ENCODE measurements around the gene CFAP74.

The CFAP74 gene

GRCh38 chr1:2044510-2045319 lies 41.1 kb upstream of the CFAP74 start:
- Histone ChIP-seq H3K36me3 (ENCODE audit: insufficient read depth, low read length) (no peaks in the 10 kb centered on the region), H3K4me3 (ENCODE audit: low read depth in 1 of 2, low read length in 2 of 2) (no peak overlapping the region), H3K9me3 (ENCODE audit: insufficient read depth, low read length, severe bottlenecking) (no peaks in the 10 kb centered on the region), H3K4me1 (ENCODE audit: insufficient read depth, low read length) (no peaks in the 10 kb centered on the region), H3K9ac (ENCODE audit: low read depth, low read length) (no peak overlapping the region), H2AFZ (ENCODE audit: low read depth, low read length) (no peak overlapping the region), H3K27me3 (ENCODE audit: insufficient read depth, low read length, poor library complexity) (peaks cover 8% of the 10 kb centered on the region), H3K4me2 (ENCODE audit: insufficient read depth, low read length) (no peak overlapping the region; the same call in 1 of the 2 replicates), H3K79me2 (ENCODE audit: insufficient read depth, low read length) (no peaks in the 10 kb centered on the region), H4K20me1 (ENCODE audit: insufficient read depth, low read length) (no peaks in the 10 kb centered on the region), H3K27ac (ENCODE audit: low read length) (no peak overlapping the region)
- ATAC-seq (ENCODE audit: insufficient read depth, low read depth): peak; percentile 86
- DNase-seq: peak; percentile 65
- TF ChIP-seq EZH2 (IDR thresholded peaks at IDR 0.05; ENCODE audit: borderline replicate concordance, low read depth, low read length, severe bottlenecking): no peak
- TF ChIP-seq, protein P1, sequence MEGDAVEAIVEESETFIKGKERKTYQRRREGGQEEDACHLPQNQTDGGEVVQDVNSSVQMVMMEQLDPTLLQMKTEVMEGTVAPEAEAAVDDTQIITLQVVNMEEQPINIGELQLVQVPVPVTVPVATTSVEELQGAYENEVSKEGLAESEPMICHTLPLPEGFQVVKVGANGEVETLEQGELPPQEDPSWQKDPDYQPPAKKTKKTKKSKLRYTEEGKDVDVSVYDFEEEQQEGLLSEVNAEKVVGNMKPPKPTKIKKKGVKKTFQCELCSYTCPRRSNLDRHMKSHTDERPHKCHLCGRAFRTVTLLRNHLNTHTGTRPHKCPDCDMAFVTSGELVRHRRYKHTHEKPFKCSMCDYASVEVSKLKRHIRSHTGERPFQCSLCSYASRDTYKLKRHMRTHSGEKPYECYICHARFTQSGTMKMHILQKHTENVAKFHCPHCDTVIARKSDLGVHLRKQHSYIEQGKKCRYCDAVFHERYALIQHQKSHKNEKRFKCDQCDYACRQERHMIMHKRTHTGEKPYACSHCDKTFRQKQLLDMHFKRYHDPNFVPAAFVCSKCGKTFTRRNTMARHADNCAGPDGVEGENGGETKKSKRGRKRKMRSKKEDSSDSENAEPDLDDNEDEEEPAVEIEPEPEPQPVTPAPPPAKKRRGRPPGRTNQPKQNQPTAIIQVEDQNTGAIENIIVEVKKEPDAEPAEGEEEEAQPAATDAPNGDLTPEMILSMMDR (IDR thresholded peaks at IDR 0.05; ENCODE audit: borderline replicate concordance, extremely low read depth, low read length, poor library complexity, severe bottlenecking): peak; percentile 74

- Histone ChIP-seq H3K4me3 (ENCODE audit: low read depth in 1 of 2, low read length in 2 of 2) (no peak overlapping the region), H3K36me3 (ENCODE audit: insufficient read depth, low read length) (no peaks in the 10 kb centered on the region), H3K4me1 (ENCODE audit: insufficient read depth, low read length) (no peaks in the 10 kb centered on the region), H3K9me3 (ENCODE audit: insufficient read depth, low read length, severe bottlenecking) (no peaks in the 10 kb centered on the region), H3K27me3 (ENCODE audit: insufficient read depth, low read length, poor library complexity) (peaks cover 13% of the 10 kb centered on the region), H3K79me2 (ENCODE audit: insufficient read depth, low read length) (no peaks in the 10 kb centered on the region), H2AFZ (ENCODE audit: low read depth, low read length) (no peak overlapping the region), H4K20me1 (ENCODE audit: insufficient read depth, low read length) (no peaks in the 10 kb centered on the region), H3K4me2 (ENCODE audit: insufficient read depth, low read length) (no peak overlapping the region), H3K27ac (ENCODE audit: low read length) (no peak overlapping the region), H3K9ac (ENCODE audit: low read depth, low read length) (no peak overlapping the region)
- no peak for TF ChIP-seq EZH2 (IDR thresholded peaks at IDR 0.05; ENCODE audit: borderline replicate concordance, low read depth, low read length, severe bottlenecking)
- TF ChIP-seq, protein P1 (IDR thresholded peaks at IDR 0.05; ENCODE audit: borderline replicate concordance, extremely low read depth, low read length, poor library complexity, severe bottlenecking): no peak
- DNase-seq (no peak), ATAC-seq (ENCODE audit: insufficient read depth, low read depth) (no peak)
These were observed 40.3 kb upstream of the CFAP74 start for GRCh38 chr1:2043886-2044285.

DNA sequence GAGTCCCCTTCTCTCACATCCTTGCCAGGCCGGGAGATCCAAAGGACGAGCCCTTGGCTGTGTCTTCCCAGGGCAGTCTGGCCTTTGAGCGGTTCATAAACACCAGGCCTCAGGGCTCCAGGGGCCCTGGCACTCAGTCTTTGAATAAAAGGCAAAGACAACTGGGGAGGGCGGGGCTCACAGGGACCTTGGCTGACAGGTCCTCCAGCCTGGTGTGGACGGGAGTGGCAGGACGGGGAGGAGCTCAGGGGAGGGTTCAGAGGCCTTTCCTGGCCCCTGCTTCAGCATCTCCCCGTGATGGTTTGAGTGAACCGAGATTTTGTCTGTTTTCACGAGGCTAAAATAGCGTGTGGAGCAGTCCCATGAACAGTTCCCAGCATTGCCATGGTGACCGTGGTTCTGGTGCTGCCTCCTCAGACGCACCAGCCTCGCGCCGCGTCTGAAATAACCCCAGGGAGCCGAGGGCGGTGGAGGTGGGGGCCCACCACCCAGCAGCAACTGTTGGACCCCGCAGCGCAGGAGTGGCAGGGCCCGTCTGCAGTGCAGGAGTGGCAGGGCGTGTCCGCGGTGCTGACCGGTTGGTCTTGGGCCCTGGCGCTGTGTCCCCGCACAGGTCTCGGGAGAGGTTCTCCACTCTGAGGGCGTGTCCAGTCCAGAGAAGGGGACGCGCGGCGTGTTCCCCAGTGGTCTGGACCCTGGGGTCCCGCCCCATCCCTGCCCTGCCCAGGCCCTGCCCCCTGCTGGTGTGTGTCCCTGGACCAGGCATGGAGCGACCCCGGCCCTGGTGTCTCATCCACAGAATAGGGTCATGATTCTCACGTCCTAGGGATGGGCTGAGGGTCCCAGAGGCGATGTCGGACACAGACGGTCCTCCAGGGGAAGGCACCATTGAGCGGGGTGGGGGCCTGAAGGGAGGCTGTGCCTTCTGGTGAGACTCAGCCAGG lies 39.5 kb upstream of the CFAP74 start:
- Histone ChIP-seq H3K27me3 (ENCODE audit: insufficient read depth, low read length, poor library complexity) (peaks cover 16% of the 10 kb centered on the region), H3K9me3 (ENCODE audit: insufficient read depth, low read length, severe bottlenecking) (no peaks in the 10 kb centered on the region), H3K27ac (ENCODE audit: low read length) (no peak overlapping the region), H3K79me2 (ENCODE audit: insufficient read depth, low read length) (no peaks in the 10 kb centered on the region), H3K4me1 (ENCODE audit: insufficient read depth, low read length) (no peaks in the 10 kb centered on the region), H3K4me2 (ENCODE audit: insufficient read depth, low read length) (no peak overlapping the region), H3K4me3 (ENCODE audit: low read depth in 1 of 2, low read length in 2 of 2) (no peak overlapping the region), H4K20me1 (ENCODE audit: insufficient read depth, low read length) (no peaks in the 10 kb centered on the region), H3K36me3 (ENCODE audit: insufficient read depth, low read length) (no peaks in the 10 kb centered on the region), H3K9ac (ENCODE audit: low read depth, low read length) (no peak overlapping the region), H2AFZ (ENCODE audit: low read depth, low read length) (no peak overlapping the region)
- TF ChIP-seq, protein P1 (IDR thresholded peaks at IDR 0.05; ENCODE audit: borderline replicate concordance, extremely low read depth, low read length, poor library complexity, severe bottlenecking): no peak
- TF ChIP-seq EZH2 (IDR thresholded peaks at IDR 0.05; ENCODE audit: borderline replicate concordance, low read depth, low read length, severe bottlenecking): no peak
- DNase-seq (no peak), ATAC-seq (ENCODE audit: insufficient read depth, low read depth) (no peak)

All from DND-41 (cell line).